ENCODE results near the gene TBC1D32. TPM values are rescaled to one million over a fixed set of nuclear protein-coding genes. Genes with fewer than 3 reads are reported as not detected.

The TBC1D32 gene
- total RNA-seq, 6 experiments from 2014 or later, result 0.65 to 2.3 (median 1.7) TPM

DNA sequence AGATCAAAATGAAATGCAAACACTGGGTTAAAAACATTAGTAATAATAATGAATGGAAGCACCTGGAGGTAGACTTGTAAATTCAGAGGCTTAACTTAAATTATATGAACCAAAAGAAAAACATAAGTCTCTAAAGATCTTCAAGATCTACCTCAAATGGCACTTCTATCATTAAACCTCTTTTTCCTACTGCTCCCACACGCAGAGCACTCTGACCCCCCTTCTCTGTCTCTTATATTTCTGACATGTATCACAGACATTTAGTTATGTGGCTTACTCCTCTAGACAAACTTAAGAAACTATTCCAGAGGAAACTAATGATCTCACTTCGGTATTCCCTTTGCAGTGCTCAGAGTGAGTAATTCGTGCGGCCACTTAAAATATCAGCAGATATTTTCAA lies 1.1 kb downstream of the TBC1D32 start:
- 95% methylated on average over 4 of the region's 4 CpGs for WGBS (ENCODE audit: insufficient coverage, low coverage, low lambda C conversion rate, missing lambda C conversion rate)
- no peak overlapping the region for H3K27ac ChIP-seq
- no peaks in the 10 kb centered on the region for H3K36me3 ChIP-seq
- no peaks in the 10 kb centered on the region for H3K4me1 ChIP-seq
- H3K9me3 ChIP-seq, result no peaks in the 10 kb centered on the region
- no peak for ATAC-seq
- no peak for DNase-seq
- intact Hi-C loops (cut with DNase I), result no loop called here
- no peak overlapping the region for H3K4me3 ChIP-seq
- TF ChIP-seq, protein P1, sequence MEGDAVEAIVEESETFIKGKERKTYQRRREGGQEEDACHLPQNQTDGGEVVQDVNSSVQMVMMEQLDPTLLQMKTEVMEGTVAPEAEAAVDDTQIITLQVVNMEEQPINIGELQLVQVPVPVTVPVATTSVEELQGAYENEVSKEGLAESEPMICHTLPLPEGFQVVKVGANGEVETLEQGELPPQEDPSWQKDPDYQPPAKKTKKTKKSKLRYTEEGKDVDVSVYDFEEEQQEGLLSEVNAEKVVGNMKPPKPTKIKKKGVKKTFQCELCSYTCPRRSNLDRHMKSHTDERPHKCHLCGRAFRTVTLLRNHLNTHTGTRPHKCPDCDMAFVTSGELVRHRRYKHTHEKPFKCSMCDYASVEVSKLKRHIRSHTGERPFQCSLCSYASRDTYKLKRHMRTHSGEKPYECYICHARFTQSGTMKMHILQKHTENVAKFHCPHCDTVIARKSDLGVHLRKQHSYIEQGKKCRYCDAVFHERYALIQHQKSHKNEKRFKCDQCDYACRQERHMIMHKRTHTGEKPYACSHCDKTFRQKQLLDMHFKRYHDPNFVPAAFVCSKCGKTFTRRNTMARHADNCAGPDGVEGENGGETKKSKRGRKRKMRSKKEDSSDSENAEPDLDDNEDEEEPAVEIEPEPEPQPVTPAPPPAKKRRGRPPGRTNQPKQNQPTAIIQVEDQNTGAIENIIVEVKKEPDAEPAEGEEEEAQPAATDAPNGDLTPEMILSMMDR (IDR thresholded peaks at IDR 0.05), result no peak
- no peak for TF ChIP-seq POLR2A (IDR thresholded peaks at IDR 0.05)
- no peaks in the 10 kb centered on the region for H3K27me3 ChIP-seq

DNA sequence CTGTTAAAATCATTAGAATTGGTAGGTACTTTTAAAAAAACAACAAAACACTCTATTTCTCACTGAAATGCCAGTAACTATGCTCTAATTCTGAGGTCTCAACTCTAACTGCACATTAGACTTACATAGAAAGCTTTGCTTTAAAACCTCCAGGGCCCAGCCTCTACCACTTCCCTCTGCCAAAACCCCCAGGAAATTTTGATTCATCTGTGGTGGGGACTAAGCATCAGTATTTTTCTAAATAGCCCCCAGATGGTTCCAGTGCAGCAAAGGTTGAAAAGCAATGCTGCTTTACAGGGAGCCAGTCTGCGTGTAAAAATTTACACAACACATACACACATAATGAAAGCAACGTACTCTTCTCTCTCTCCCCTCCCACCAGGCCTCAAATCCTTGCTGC lies 3.8 kb downstream of the TBC1D32 start:
- intact Hi-C loops (cut with DNase I), result no loop called here
- H3K9me3 ChIP-seq, result no peaks in the 10 kb centered on the region
- WGBS (ENCODE audit: insufficient coverage, low coverage, low lambda C conversion rate, missing lambda C conversion rate), result 75% methylated on average over 2 of the region's 2 CpGs
- H3K27me3 ChIP-seq, result no peaks in the 10 kb centered on the region
- H3K36me3 ChIP-seq, result no peaks in the 10 kb centered on the region
- no peak overlapping the region for H3K27ac ChIP-seq
- no peaks in the 10 kb centered on the region for H3K4me1 ChIP-seq
- TF ChIP-seq, protein P1 (IDR thresholded peaks at IDR 0.05), result no peak
- no peak for TF ChIP-seq POLR2A (IDR thresholded peaks at IDR 0.05)
- no peak for DNase-seq
- no peak overlapping the region for H3K4me3 ChIP-seq
- no peak for ATAC-seq

DNA sequence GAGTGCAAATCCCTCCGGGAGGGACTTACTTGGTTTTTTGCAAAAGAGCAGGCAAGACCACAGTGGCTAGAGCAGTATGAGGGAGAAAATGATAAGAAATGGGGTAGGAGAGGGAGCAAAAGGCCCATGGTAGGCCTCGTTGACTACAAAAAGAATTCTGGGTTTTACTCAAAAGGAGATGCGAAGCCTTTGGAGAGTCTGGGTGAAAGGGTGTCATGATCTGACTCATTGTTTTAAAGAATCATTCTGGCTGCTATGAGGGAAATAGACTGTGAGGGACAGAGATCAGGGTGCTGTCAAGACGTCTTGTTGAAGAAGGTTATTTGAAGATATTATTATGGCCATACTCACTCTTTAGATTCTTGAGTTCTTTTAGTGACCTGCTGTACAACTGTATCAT lies 13.0 kb downstream of the TBC1D32 start:
- intact Hi-C loops (cut with DNase I), result no loop called here
- Histone ChIP-seq H3K27me3 (no peaks in the 10 kb centered on the region), H3K4me1 (peaks cover 0 to 3% (median 0%) of the 10 kb centered on the region in 4 donors), H3K27ac (no peak overlapping the region), H3K4me3 (no peak overlapping the region), H3K9me3 (no peaks in the 10 kb centered on the region), H3K36me3 (no peaks in the 10 kb centered on the region)
- WGBS (ENCODE audit: insufficient coverage, low coverage, low lambda C conversion rate, missing lambda C conversion rate), result 78% methylated on average over 4 of the region's 4 CpGs
- DNase-seq, result no peak
- TF ChIP-seq, protein P1 (IDR thresholded peaks at IDR 0.05), result no peak
- TF ChIP-seq POLR2A (IDR thresholded peaks at IDR 0.05), result no peak
- ATAC-seq, result no peak

DNA sequence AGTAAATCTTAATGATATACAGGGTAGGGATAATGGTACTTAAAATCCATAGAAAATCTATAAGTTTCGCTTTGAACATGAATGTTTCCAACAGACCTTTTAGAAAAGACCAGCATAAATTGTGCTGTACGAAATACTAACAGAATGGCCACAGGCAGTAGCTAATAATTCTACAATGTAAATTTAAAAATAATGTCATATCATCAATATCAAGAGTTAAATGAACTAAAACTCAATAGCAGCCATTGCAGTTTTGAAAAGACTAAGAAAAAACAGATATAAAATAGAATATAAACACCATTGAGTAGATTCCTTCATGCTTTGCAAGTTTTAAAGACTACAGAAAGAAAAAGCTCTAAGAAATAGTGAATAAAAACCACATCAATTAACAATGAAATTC lies 14.7 kb downstream of the TBC1D32 start:
- Histone ChIP-seq H3K27me3 (no peaks in the 10 kb centered on the region), H3K9me3 (no peaks in the 10 kb centered on the region), H3K4me1 (peaks cover 0 to 3% (median 0%) of the 10 kb centered on the region in 4 donors), H3K36me3 (no peaks in the 10 kb centered on the region), H3K27ac (no peak overlapping the region), H3K4me3 (no peak overlapping the region)
- intact Hi-C loops (cut with DNase I), result no loop called here
- no peak for TF ChIP-seq POLR2A (IDR thresholded peaks at IDR 0.05)
- TF ChIP-seq, protein P1 (IDR thresholded peaks at IDR 0.05), result no peak
- ATAC-seq (no peak), DNase-seq (no peak)
- WGBS (ENCODE audit: insufficient coverage, low coverage, low lambda C conversion rate, missing lambda C conversion rate), result 51% methylated on average over 2 of the region's 2 CpGs

DNA sequence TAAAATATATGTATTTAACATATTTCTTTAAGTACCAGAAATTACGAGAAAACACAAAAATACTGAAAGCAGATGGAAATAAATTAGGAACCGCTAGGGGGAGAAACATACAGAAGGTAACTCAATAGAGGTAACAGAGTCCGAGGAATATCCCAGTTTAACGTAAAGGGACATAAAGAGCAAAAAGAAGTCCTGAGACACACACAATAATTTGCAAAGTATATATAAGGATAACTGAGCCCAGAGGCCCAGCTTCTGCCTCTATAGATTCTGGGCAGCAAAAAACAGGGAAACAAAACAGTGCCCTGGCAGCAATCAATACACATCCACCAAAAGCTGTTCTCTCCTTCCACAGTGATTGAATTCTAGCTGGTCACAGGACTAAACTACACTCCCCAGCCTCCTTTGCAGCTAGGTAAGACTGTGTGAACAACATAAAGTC lies 15.1 kb downstream of the TBC1D32 start:
- no peak for DNase-seq
- H3K27ac ChIP-seq, result no peak overlapping the region
- no peaks in the 10 kb centered on the region for H3K27me3 ChIP-seq
- no peaks in the 10 kb centered on the region for H3K36me3 ChIP-seq
- ATAC-seq, result peak; percentile 76 to 89 (median 86)
- H3K9me3 ChIP-seq, result no peaks in the 10 kb centered on the region
- H3K4me1 ChIP-seq, result peaks cover 0 to 3% (median 0%) of the 10 kb centered on the region in 4 donors
- intact Hi-C loops (cut with DNase I), result no loop called here
- WGBS (ENCODE audit: insufficient coverage, low coverage, low lambda C conversion rate, missing lambda C conversion rate), result 11% methylated on average over 4 of the region's 4 CpGs
- H3K4me3 ChIP-seq, result peak overlapping the region; percentile 8 to 43 (median 38)
- TF ChIP-seq, protein P1 (IDR thresholded peaks at IDR 0.05), result peak; percentile 40 to 63 (median 56)
- TF ChIP-seq POLR2A (IDR thresholded peaks at IDR 0.05), result no peak
